ENCODE results near the gene NRAP.

The NRAP gene

GRCh38 chr10:113625461-113626186 is 38.2 kb downstream of the NRAP start:
- TF ChIP-seq, protein P1, sequence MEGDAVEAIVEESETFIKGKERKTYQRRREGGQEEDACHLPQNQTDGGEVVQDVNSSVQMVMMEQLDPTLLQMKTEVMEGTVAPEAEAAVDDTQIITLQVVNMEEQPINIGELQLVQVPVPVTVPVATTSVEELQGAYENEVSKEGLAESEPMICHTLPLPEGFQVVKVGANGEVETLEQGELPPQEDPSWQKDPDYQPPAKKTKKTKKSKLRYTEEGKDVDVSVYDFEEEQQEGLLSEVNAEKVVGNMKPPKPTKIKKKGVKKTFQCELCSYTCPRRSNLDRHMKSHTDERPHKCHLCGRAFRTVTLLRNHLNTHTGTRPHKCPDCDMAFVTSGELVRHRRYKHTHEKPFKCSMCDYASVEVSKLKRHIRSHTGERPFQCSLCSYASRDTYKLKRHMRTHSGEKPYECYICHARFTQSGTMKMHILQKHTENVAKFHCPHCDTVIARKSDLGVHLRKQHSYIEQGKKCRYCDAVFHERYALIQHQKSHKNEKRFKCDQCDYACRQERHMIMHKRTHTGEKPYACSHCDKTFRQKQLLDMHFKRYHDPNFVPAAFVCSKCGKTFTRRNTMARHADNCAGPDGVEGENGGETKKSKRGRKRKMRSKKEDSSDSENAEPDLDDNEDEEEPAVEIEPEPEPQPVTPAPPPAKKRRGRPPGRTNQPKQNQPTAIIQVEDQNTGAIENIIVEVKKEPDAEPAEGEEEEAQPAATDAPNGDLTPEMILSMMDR (IDR thresholded peaks at IDR 0.05; ENCODE audit: insufficient read depth, missing control alignments), result no peak
- DNase-seq (ENCODE audit: insufficient read length, low spot score) (no peak), FAIRE-seq (no peak)

DNA sequence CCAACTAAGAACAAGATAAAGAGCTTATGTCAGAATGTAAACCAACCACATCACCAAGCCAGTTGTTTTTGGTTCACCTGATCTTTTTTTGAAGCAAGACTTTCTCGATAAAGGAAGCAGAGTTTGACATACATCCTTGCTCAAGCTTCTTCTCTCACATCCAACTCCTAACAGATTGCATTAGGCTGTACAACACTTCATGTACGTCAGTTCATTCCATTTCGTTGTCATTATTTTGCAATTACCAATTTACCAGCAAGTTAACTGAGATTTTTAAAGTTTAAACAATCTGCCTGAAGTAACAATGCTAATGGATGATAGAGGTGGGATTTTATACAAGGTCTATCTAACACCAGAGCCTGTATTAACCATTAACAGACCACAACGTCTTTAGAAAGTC is 41.0 kb downstream of the NRAP start:
- no peak for DNase-seq (ENCODE audit: insufficient read length, low spot score)
- no peak for FAIRE-seq
- TF ChIP-seq, protein P1 (IDR thresholded peaks at IDR 0.05; ENCODE audit: insufficient read depth, missing control alignments), result no peak

GRCh38 chr10:113621799-113622198 is 42.0 kb downstream of the NRAP start:
- FAIRE-seq (no peak), DNase-seq (ENCODE audit: insufficient read length, low spot score) (no peak)
- TF ChIP-seq, protein P1 (IDR thresholded peaks at IDR 0.05; ENCODE audit: insufficient read depth, missing control alignments), result no peak

GRCh38 chr10:113620936-113621335 is 42.9 kb downstream of the NRAP start:
- TF ChIP-seq, protein P1 (IDR thresholded peaks at IDR 0.05; ENCODE audit: insufficient read depth, missing control alignments), result no peak
- FAIRE-seq (no peak), DNase-seq (ENCODE audit: insufficient read length, low spot score) (no peak)

GRCh38 chr10:113620511-113620910 is 43.3 kb downstream of the NRAP start:
- no peak for DNase-seq (ENCODE audit: insufficient read length, low spot score)
- TF ChIP-seq, protein P1 (IDR thresholded peaks at IDR 0.05; ENCODE audit: insufficient read depth, missing control alignments), result no peak
- no peak for FAIRE-seq

- TF ChIP-seq, protein P1 (IDR thresholded peaks at IDR 0.05; ENCODE audit: insufficient read depth, missing control alignments), result no peak
- DNase-seq (ENCODE audit: insufficient read length, low spot score) (no peak), FAIRE-seq (no peak)
Observed at GRCh38 chr10:113619401-113619800, 44.4 kb downstream of the NRAP start.

DNA sequence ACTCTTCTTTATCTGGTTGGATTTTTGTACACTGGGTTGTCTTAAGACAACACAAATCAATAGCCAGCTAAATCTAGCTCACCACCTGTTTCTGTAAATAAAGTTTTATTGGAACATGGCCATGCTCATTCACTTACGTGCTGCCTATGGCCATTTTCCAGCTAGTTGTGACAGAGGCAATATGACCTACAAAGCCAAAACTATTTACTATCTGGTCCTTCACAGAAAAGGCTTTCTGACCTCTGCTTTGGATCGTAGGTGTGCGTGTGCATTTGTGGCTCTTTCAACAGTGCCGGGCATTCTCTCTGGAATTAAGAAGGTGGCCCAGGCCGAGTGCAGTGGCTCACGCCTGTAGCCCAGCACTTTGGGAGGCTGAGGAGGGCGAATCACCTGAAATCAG is 45.5 kb downstream of the NRAP start:
- no peak for DNase-seq (ENCODE audit: insufficient read length, low spot score)
- TF ChIP-seq, protein P1 (IDR thresholded peaks at IDR 0.05; ENCODE audit: insufficient read depth, missing control alignments), result no peak
- FAIRE-seq, result no peak
